ENCODE data around the gene OTOR.

GRCh38 chr20:16708602-16709001 is 39.6 kb upstream of the OTOR start:
- TF ChIP-seq CTCF (IDR thresholded peaks at IDR 0.05) = no peak
- no peak for TF ChIP-seq POLR2AphosphoS5 (IDR thresholded peaks at IDR 0.05)
- TF ChIP-seq POLR2A (IDR thresholded peaks at IDR 0.05) = no peak
- no peak for TF ChIP-seq EP300 (IDR thresholded peaks at IDR 0.05)
